Body of pancreas (tissue), 4 donors: ENCODE measurements around the gene TRMT61A. TPM values are rescaled to one million over a fixed set of nuclear protein-coding genes. Genes with fewer than 3 reads are reported as not detected.

ENCODE experiments used
- ATAC-seq: fragments of 150-250 bp; one replicate; pipeline ENCODE4 v1.9.1; 2016
- DNase-seq, 4 donors: peaks; one replicate each; pipeline ENCODE4 v3.0.0-alpha.2; 2019
- H3K27ac ChIP-seq, 4 donors: fragments of 200-600 bp; sonication (generic); 1 replicate in 3 of 4; 2 replicates in 1 of 4; pipeline versions ENCODE4 v1.5.1 to v1.6.1; 2016 to 2019; ENCODE audit warnings: mild to moderate bottlenecking in 1 of 4, mixed read lengths in 1 of 4, moderate library complexity in 1 of 4
- H3K27me3 ChIP-seq, 2 donors: fragments of 200-600 bp; sonication (generic); one replicate each; pipeline ENCODE4 v1.6.0; 2016; ENCODE audit warnings: mild to moderate bottlenecking in 1 of 2
- H3K36me3 ChIP-seq, 2 donors: fragments of 200-600 bp; sonication (generic); replicated peaks in 1 of 2; 2 replicates each; pipeline ENCODE4 v1.5.1; 2016; ENCODE audit warnings: low read depth in 2 of 2; ENCODE audit not compliant: insufficient read depth in 1 of 2
- H3K4me1 ChIP-seq: fragments of 200-600 bp; sonication (generic); one replicate; pipeline ENCODE4 v1.6.0; 2016
- H3K4me3 ChIP-seq, 2 donors: fragments of 200-600 bp; sonication (generic); 1 replicate in 1 of 2; 2 replicates in 1 of 2; pipeline ENCODE4 v1.5.1; 2016 to 2019
- H3K9me3 ChIP-seq, 3 donors: fragments of 200-600 bp; sonication (generic); 1 replicate in 2 of 3; 2 replicates in 1 of 3; pipeline ENCODE4 v1.5.1; 2016
- CTCF ChIP-seq, 7 experiments: fragments of 450-650 bp in 4 of 7; fragments of 200-600 bp in 3 of 7; sonication (generic) in 3 of 7; IDR thresholded peaks; one replicate each; pipeline ENCODE4 v1.5.1; 2016 to 2019; ENCODE audit warnings: antibody characterized with exemption in 7 of 7
- POLR2A ChIP-seq, 3 donors: fragments of 450-650 bp; IDR thresholded peaks; one replicate each; pipeline ENCODE4 v1.6.1; 2016; ENCODE audit warnings: antibody characterized with exemption in 3 of 3, mild to moderate bottlenecking in 2 of 3
- WGBS, 2 donors: methylation state at CpG; one replicate each; pipeline ENCODE4 v1.1.5; 2017; 5-methylcytosine and 5-hydroxymethylcytosine counted together
- intact Hi-C: fragments of 100-400 bp; cut with DNase I; formaldehyde crosslinking; loops from one replicate; pipeline ENCODE4 v1.15.1; 2023
- total RNA-seq, 2 donors: library from RNA; depleted of rRNA; stranded (reverse); fragments of >200 nt; gene quantifications; one replicate each; pipeline ENCODE4 v1.1.0, GENCODE V29; 2016

TRMT61A gene
- total RNA-seq, 2 donors from 2014 or later, result 7.9 to 10.4 TPM

- Histone ChIP-seq H3K27me3 (no peaks in the 10 kb centered on the region), H3K9me3 (no peaks in the 10 kb centered on the region), H3K4me1 (peaks cover 27% of the 10 kb centered on the region), H3K36me3 (no peaks in the 10 kb centered on the region), H3K27ac (no peak overlapping the region), H3K4me3 (no peak overlapping the region)
- TF ChIP-seq POLR2A (IDR thresholded peaks at IDR 0.05), result no peak
- TF ChIP-seq CTCF (IDR thresholded peaks at IDR 0.05), result no peak
- WGBS, 2 donors, result 84 to 89% methylated on average over 17 to 18 of the region's 18 CpGs
- ATAC-seq (no peak), DNase-seq (peak in 1 of 4 donors; percentile 12)
- intact Hi-C loops, result no loop called here
Measured at GRCh38 chr14:103547941-103548462, 19.0 kb downstream of the TRMT61A start.

GRCh38 chr14:103548463-103549351, 19.7 kb downstream of the TRMT61A start:
- Histone ChIP-seq H3K9me3 (no peaks in the 10 kb centered on the region), H3K27me3 (no peaks in the 10 kb centered on the region), H3K4me3 (no peak overlapping the region), H3K27ac (peak overlapping the region; percentile 39 to 81 (median 76)), H3K36me3 (no peaks in the 10 kb centered on the region), H3K4me1 (peaks cover 20% of the 10 kb centered on the region)
- TF ChIP-seq POLR2A (IDR thresholded peaks at IDR 0.05), result no peak
- TF ChIP-seq CTCF (IDR thresholded peaks at IDR 0.05), result no peak
- DNase-seq (peak in 1 of 4 donors; percentile 10), ATAC-seq (no peak)
- WGBS, 2 donors, result 72 to 84% methylated on average over 7 to 25 of the region's 27 CpGs
- intact Hi-C loops, result no loop called here

- Histone ChIP-seq H3K4me1 (peaks cover 20% of the 10 kb centered on the region), H3K27ac (peak overlapping the region; percentile 39 to 81 (median 76)), H3K9me3 (no peaks in the 10 kb centered on the region), H3K27me3 (no peaks in the 10 kb centered on the region), H3K36me3 (no peaks in the 10 kb centered on the region), H3K4me3 (no peak overlapping the region)
- TF ChIP-seq CTCF (IDR thresholded peaks at IDR 0.05) (peak in 2 of 7 experiments; percentile 23 to 27), POLR2A (IDR thresholded peaks at IDR 0.05) (peak in 1 of 3 donors; percentile 6)
- peak; percentile 61 for ATAC-seq
- intact Hi-C loops, result loop anchor here (5.0 kb wide), 1 partner anchor 32 kb away; no protein-coding TSS in a partner anchor
- 57 to 72% methylated on average over 26 to 30 of the region's 30 CpGs for WGBS, 2 donors
- DNase-seq, result peak in 3 of 4 donors; percentile 47 to 60 (median 58)
Measured at GRCh38 chr14:103549361-103550311, 20.6 kb downstream of the TRMT61A start.

- H3K4me3 ChIP-seq, result no peak overlapping the region
- H3K4me1 ChIP-seq, result peaks cover 20% of the 10 kb centered on the region
- DNase-seq, result no peak
- TF ChIP-seq POLR2A (IDR thresholded peaks at IDR 0.05) (no peak), CTCF (IDR thresholded peaks at IDR 0.05) (no peak)
- H3K9me3 ChIP-seq, result no peaks in the 10 kb centered on the region
- no peak for ATAC-seq
- intact Hi-C loops, result loop anchor here (5.0 kb wide), 1 partner anchor 33 kb away; no protein-coding TSS in a partner anchor
- H3K27ac ChIP-seq, result peak overlapping the region in 3 of 4 donors; percentile 71 to 81 (median 80)
- H3K27me3 ChIP-seq, result no peaks in the 10 kb centered on the region
- WGBS, 2 donors, result 73 to 80% methylated on average over 15 to 16 of the region's 22 CpGs
- H3K36me3 ChIP-seq, result no peaks in the 10 kb centered on the region
Measured at GRCh38 chr14:103550451-103551337, 21.7 kb downstream of the TRMT61A start.
